HG02763 (cell line): ENCODE results near the gene KCNH2.

Experiments used
- ATAC-seq: cut with Tn5 transposase; IDR thresholded peaks from one replicate; pipeline ENCODE4 v1.9.1; 2021; ENCODE audit warnings: mild to moderate bottlenecking, moderate library complexity; ENCODE audit not compliant: unreplicated experiment

Gene KCNH2

GRCh38 chr7:150950496-150951180 lies 27.5 kb downstream of the KCNH2 start:
- ATAC-seq = no peak

- ATAC-seq = no peak
These were observed 28.1 kb downstream of the KCNH2 start for GRCh38 chr7:150949971-150950491.

- ATAC-seq = no peak
These were observed 28.6 kb downstream of the KCNH2 start for GRCh38 chr7:150949564-150949963.

GRCh38 chr7:150948791-150949251 lies 29.3 kb downstream of the KCNH2 start:
- no peak for ATAC-seq

- no peak for ATAC-seq
These were observed 30.1 kb downstream of the KCNH2 start for GRCh38 chr7:150947761-150948651.

GRCh38 chr7:150947241-150947745 lies 30.8 kb downstream of the KCNH2 start:
- no peak for ATAC-seq

- no peak for ATAC-seq
These were observed 31.5 kb downstream of the KCNH2 start for GRCh38 chr7:150946421-150947240.

GRCh38 chr7:150945853-150946420 lies 32.2 kb downstream of the KCNH2 start:
- no peak for ATAC-seq

GRCh38 chr7:150945171-150945852 lies 32.8 kb downstream of the KCNH2 start:
- ATAC-seq = no peak

GRCh38 chr7:150944066-150945042 lies 33.8 kb downstream of the KCNH2 start:
- ATAC-seq = no peak

- ATAC-seq = no peak
These were observed 34.7 kb downstream of the KCNH2 start for GRCh38 chr7:150943453-150943814.

- no peak for ATAC-seq
These were observed 35.3 kb downstream of the KCNH2 start for GRCh38 chr7:150942591-150943452.

GRCh38 chr7:150942001-150942590 lies 36.0 kb downstream of the KCNH2 start:
- no peak for ATAC-seq

GRCh38 chr7:150941351-150942000 lies 36.6 kb downstream of the KCNH2 start:
- ATAC-seq = no peak

GRCh38 chr7:150940431-150941102 lies 37.6 kb downstream of the KCNH2 start:
- ATAC-seq = no peak

GRCh38 chr7:150939466-150939865 lies 38.7 kb downstream of the KCNH2 start:
- no peak for ATAC-seq
